GM12874 (cell line): Measurements from ENCODE around the gene PLEKHA4.

ENCODE experiments used
- TF ChIP-seq, protein P1 (sequence below): IDR thresholded peaks from 2 replicates; pipeline ENCODE4 v1.5.1; 2011; ENCODE audit warnings: low read depth, mild to moderate bottlenecking, control low read depth, low read length, moderate library complexity; ENCODE audit not compliant: insufficient read depth

The PLEKHA4 gene

DNA sequence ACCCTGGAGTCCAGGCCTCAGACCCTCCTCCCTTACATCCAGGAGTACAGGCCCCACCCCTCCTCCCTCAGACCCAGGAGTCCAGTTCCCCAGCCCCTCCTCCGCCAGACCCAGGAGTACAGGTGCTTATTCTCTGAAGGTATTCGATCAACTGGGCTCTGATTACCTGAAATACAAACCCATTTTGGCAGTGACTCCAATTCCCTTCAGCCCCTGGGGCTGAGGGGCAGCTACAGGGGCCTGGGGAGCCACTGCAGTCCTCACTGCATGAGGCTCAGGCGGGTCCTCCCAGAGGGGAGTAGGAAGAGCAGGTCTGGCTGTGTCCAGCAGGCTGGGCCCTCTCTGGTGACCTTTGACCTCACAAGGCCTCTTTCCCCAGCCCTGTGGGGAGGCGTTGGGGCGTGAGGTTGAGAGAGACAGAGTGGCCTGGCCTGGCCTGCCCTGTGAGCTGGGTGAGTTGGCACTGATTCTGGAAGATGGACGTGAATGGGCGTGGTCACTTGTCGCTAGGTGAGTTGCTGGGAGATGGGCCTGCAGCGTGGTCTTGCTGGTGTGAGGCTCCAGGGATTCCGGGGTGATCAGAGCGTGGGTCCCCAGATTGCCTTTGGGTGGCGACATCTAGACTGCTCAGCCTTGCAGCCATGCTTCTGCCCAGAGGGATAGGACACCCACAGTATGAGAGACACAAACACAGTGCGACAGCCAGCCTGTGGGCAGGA lies 60.7 kb downstream of the PLEKHA4 start:
- TF ChIP-seq, protein P1, sequence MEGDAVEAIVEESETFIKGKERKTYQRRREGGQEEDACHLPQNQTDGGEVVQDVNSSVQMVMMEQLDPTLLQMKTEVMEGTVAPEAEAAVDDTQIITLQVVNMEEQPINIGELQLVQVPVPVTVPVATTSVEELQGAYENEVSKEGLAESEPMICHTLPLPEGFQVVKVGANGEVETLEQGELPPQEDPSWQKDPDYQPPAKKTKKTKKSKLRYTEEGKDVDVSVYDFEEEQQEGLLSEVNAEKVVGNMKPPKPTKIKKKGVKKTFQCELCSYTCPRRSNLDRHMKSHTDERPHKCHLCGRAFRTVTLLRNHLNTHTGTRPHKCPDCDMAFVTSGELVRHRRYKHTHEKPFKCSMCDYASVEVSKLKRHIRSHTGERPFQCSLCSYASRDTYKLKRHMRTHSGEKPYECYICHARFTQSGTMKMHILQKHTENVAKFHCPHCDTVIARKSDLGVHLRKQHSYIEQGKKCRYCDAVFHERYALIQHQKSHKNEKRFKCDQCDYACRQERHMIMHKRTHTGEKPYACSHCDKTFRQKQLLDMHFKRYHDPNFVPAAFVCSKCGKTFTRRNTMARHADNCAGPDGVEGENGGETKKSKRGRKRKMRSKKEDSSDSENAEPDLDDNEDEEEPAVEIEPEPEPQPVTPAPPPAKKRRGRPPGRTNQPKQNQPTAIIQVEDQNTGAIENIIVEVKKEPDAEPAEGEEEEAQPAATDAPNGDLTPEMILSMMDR: no peak

DNA sequence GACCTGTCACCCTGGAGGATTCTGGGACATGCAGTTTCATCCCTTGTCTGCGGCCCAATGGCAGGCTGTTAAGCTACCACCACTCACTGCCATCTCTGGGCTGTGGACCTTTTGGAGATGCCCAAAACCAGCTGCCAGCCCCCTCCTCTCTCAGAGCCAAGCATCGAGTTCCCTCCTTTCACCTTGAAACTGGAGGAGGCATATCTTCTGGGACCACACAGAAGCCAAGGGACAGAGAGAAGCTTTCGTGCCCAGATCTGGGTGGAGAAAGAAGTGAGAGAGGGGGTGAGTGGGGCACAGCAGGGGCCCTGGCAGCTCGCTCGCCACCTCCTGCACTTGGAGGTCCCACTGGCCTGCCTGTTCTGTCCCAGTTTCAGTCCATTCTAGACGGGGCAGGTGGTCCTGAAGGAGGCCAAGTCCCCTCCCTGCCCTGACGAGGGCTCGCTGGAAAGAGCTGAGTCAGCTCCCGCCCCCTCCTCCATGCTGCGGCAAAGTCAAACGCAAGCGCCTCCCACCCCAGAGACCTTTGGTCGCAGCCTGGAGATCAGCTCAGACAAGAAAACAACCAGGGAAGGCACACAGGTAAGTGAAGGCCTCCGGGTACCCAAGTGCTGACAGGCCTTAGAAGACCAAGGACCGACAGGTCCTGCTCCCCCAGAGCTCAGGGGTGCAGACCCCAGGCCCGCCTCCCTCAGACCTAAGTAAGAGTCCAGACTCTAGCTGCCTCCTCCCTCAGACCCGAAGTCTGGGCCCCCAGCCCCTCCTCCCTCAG lies 61.4 kb downstream of the PLEKHA4 start:
- TF ChIP-seq, protein P1: no peak

DNA sequence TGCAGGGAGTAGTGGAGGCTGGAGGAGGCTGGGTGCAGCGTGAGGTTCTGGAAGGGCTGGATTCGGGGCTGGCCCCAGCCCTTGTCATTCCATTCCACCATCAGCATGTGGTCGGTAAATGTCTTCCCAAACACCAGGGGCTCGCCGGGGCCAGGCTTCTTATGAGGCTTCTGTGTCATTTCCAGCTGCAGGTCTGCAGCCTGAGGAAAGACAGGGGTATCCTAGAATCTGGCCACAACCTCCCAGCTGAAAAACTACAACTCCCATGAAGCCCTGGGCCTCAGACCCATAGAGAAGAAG lies 61.9 kb downstream of the PLEKHA4 start:
- TF ChIP-seq, protein P1: no peak

DNA sequence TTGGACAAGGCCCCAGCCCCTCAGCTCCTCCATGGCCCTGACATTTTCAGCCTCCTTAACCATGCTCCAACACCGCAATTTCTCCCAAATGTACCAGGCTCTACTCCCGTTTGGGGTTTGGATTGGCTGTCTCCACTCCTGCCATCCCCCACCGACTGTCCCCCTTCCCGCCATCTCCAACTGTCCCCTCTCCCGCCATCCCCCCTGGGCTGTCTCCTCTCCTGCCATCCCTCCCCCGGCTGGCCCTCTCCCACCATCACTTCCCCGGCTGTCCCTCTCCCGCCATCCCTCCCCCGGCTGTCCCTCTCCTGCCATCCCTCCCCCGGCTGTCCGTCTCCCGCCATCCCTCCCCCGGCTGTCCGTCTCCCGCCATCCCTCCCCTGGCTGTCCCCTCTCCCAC lies 63.0 kb downstream of the PLEKHA4 start:
- TF ChIP-seq, protein P1: no peak

DNA sequence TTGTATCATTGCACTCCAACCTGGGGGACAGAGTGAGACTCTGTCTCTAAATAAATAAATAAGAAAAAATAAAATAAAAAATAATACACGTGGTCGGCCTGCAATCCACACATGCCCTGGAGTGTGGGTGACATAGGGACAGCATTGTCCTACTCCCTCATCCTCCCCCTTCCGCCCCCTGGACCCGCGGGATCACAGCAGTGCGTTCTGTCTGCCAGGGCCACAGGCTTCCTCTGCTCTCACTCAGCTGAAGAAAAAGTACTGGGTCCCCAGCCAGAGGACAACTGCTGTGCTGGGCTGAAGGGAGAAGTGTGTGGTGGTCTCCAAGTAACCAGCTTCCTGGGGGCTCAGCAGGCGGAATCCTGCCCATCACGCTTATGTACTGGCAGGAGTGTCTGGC lies 63.9 kb downstream of the PLEKHA4 start:
- TF ChIP-seq, protein P1: no peak

DNA sequence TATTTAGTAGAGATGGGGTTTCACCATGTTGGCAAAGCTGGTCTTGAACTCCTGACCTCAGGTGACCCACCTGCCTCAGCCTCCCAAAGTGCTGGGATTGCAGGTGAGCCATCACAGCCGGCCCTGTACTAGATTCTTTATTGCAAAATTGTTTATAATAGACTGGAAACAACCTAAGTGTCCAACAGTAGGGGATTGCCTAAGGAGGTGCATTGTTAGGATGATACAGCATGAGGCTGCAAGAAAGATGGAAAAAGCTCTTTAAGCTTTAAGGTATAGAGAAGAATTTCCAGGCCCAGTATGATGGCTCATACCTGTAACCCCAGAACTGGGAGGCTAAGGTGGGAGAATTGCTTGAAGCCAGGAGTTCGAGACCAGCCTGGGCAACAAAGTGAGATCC lies 65.8 kb downstream of the PLEKHA4 start:
- TF ChIP-seq, protein P1: no peak

DNA sequence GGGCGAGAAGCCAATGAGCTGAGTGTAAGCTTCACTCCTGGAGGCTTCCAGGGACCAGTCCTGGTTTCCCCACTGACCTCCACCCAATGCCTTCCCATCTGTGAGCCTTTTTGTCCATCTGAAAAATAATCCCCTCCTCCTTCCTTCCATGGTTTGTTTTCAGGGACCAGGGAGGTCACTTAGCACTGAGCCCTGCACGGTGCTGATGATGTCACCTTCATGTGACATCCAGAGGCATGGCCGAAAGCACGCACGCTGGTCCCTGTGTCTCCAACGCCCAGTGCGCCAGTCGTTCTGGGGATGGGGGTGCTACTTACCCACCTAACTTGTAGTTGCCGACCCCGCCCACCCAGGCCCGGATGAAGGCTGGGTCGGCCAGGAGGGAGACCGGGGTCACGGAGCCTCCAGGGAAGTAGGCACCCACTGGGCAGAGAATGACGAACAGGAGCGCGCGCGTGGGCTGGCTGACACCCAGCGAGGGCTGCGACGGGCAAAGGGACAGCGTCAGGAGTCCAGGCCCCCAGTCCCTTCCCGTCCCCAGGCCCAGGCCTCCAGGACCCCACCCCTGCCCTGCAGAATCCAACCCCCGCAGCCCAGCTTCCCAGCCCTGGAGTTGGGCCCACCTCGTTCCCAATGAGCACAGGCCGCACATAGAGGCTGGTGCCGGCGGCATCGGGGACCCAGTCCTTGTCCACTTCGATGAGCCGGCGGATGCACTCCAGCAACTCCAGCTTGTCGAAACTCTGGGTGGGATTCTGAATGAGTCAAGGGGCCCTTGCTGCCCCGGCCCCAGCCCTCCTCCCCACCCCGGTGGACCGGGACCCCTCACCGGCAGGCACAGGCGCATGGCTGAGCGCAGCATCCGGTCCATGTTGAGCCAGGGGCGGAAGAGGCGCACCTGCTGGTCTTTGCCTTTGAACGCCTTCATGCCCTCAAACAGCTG lies 68.8 kb downstream of the PLEKHA4 start:
- TF ChIP-seq, protein P1: no peak
